CD4-positive, alpha-beta T cell treated with Interferon gamma for 1 hour (primary cell): ENCODE data around the gene RRP12.
"Not testable (repeated sequence)": the region's sequence is repeated elsewhere in the genome, so short reads cannot be mapped to it uniquely, and the experiment has no call there.

Experiments used
- DNase-seq: peaks from one replicate; pipeline ENCODE4 v3.0.0-alpha.2; 2020

RRP12 gene

GRCh38 chr10:97400665-97401454 is at the start of gene RRP12:
Gene RRP12, minus strand, starts transcription at chr10:97401340. Its CDS starts 109 bp downstream, at chr10:97401231.
- DNase-seq: peak; percentile 95

GRCh38 chr10:97450828-97451227 is 49.7 kb upstream of the RRP12 start:
- DNase-seq: no peak

GRCh38 chr10:97445722-97446639 is 44.8 kb upstream of the RRP12 start, which contains the start of the genes EXOSC1 and ZDHHC16:
Gene EXOSC1, minus strand, starts transcription at chr10:97446006. Its CDS starts 21 bp downstream, at chr10:97445985.
Gene ZDHHC16, plus strand, starts transcription at chr10:97446175. Its CDS starts 5,501 bp downstream, at chr10:97451676.
- peak; percentile 88 for DNase-seq

GRCh38 chr10:97445357-97445721 is 44.2 kb upstream of the RRP12 start:
- no peak for DNase-seq

- no peak for DNase-seq
Measured at GRCh38 chr10:97444212-97444611, 43.1 kb upstream of the RRP12 start.

GRCh38 chr10:97442277-97442676 is 41.1 kb upstream of the RRP12 start:
- no peak for DNase-seq

GRCh38 chr10:97435211-97435610 is 34.1 kb upstream of the RRP12 start:
- DNase-seq: no peak

GRCh38 chr10:97434557-97434956 is 33.4 kb upstream of the RRP12 start:
- no peak for DNase-seq

- DNase-seq: no peak
Measured at GRCh38 chr10:97434055-97434454, 32.9 kb upstream of the RRP12 start.

GRCh38 chr10:97428572-97428981 is 27.4 kb upstream of the RRP12 start:
- DNase-seq: no peak

- no peak for DNase-seq
Measured at GRCh38 chr10:97427571-97428179, 26.5 kb upstream of the RRP12 start.

GRCh38 chr10:97426776-97427570 is 25.8 kb upstream of the RRP12 start:
- DNase-seq: no peak

GRCh38 chr10:97425964-97426775 is 25.0 kb upstream of the RRP12 start, which contains the start of gene PGAM1:
Gene PGAM1, plus strand, starts transcription at chr10:97426191. Its CDS starts 117 bp downstream, at chr10:97426308.
- peak; percentile 97 for DNase-seq

- not testable (repeated sequence) for DNase-seq
Measured at GRCh38 chr10:97423757-97424098, 22.6 kb upstream of the RRP12 start.

- DNase-seq: no peak
Measured at GRCh38 chr10:97416565-97416964, 15.4 kb upstream of the RRP12 start.

- DNase-seq: no peak
Measured at GRCh38 chr10:97412891-97413304, 11.8 kb upstream of the RRP12 start.

GRCh38 chr10:97411406-97411805 is 10.3 kb upstream of the RRP12 start:
- no peak for DNase-seq

- no peak for DNase-seq
Measured at GRCh38 chr10:97408496-97408992, 7.4 kb upstream of the RRP12 start.

GRCh38 chr10:97407952-97408248 is 6.8 kb upstream of the RRP12 start:
- no peak for DNase-seq

GRCh38 chr10:97407211-97407951 is 6.2 kb upstream of the RRP12 start:
- peak; percentile 69 for DNase-seq

GRCh38 chr10:97406483-97406882 is 5.3 kb upstream of the RRP12 start:
- not testable (repeated sequence) for DNase-seq
